ENCODE data around the gene GPR37.

- TF ChIP-seq, protein P1, sequence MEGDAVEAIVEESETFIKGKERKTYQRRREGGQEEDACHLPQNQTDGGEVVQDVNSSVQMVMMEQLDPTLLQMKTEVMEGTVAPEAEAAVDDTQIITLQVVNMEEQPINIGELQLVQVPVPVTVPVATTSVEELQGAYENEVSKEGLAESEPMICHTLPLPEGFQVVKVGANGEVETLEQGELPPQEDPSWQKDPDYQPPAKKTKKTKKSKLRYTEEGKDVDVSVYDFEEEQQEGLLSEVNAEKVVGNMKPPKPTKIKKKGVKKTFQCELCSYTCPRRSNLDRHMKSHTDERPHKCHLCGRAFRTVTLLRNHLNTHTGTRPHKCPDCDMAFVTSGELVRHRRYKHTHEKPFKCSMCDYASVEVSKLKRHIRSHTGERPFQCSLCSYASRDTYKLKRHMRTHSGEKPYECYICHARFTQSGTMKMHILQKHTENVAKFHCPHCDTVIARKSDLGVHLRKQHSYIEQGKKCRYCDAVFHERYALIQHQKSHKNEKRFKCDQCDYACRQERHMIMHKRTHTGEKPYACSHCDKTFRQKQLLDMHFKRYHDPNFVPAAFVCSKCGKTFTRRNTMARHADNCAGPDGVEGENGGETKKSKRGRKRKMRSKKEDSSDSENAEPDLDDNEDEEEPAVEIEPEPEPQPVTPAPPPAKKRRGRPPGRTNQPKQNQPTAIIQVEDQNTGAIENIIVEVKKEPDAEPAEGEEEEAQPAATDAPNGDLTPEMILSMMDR (IDR thresholded peaks at IDR 0.05; ENCODE audit: poor library complexity) = no peak
- no peak for TF ChIP-seq EZH2 (IDR thresholded peaks at IDR 0.05; ENCODE audit: borderline replicate concordance)
- TF ChIP-seq EZH2phosphoT487 (IDR thresholded peaks at IDR 0.05; ENCODE audit: low read depth, severe bottlenecking, unreplicated experiment) = no peak
Measured at GRCh38 chr7:124785994-124786393, 20.4 kb upstream of the GPR37 start.
